Measurements from ENCODE around the gene FAM89A.

Gene FAM89A

GRCh38 chr1:231037585-231038517, 2.2 kb downstream of the FAM89A start:
- Histone ChIP-seq H3K36me3 (replicated peaks; ENCODE audit: insufficient read depth, low read length) (no peaks in the 10 kb centered on the region), H3K27ac (ENCODE audit: low read length) (no peak overlapping the region), H3K4me1 (ENCODE audit: low read length) (peaks cover 11% of the 10 kb centered on the region; the same call in 1 of the 2 replicates), H3F3A (ENCODE audit: insufficient read depth, low read length) (no peaks in the 10 kb centered on the region), H3K27me3 (replicated peaks; ENCODE audit: insufficient read depth, low read length) (no peaks in the 10 kb centered on the region; the same call in 1 of the 2 replicates), H2AFZ (ENCODE audit: low read length) (no peak overlapping the region), H3K79me2 (ENCODE audit: low read length) (no peaks in the 10 kb centered on the region), H3K4me2 (ENCODE audit: low read depth, low read length) (no peak overlapping the region), H3K9ac (ENCODE audit: low read length) (no peak overlapping the region), H3K9me3 (replicated peaks; ENCODE audit: insufficient read depth, low read length) (no peaks in the 10 kb centered on the region), H3K4me3 (ENCODE audit: low read length) (no peak overlapping the region), H4K20me1 (ENCODE audit: insufficient read depth, low read length) (no peaks in the 10 kb centered on the region), H3K9me2 (replicated peaks; ENCODE audit: insufficient read depth, low read length) (no peaks in the 10 kb centered on the region)
- no peak for DNase-seq
- TF ChIP-seq CTCF (IDR thresholded peaks at IDR 0.05; ENCODE audit: low read length) (no peak), EZH2 (optimal IDR thresholded peaks at IDR 0.05; ENCODE audit: low read depth, low read length) (no peak), EZH2phosphoT487 (IDR thresholded peaks at IDR 0.05; ENCODE audit: low read length) (no peak)

DNA sequence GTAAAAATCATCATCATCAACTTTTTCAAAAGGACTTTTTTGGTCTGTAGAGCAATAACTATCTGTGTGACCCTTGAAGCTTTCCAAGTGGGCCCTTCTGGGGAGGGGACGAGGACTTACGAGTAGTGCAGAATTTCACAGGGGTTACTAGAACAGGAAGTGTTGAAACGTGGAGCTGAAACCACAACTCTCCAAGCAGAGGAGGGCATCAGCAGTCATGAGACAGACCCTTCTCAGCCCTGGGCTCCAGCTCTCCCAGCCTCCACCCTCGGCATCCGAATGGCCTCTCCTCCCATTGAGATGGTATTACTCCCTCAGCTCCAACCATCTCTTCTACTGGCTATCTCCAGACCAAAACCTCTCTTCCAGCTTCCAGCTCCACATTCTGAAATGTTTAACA, 3.6 kb downstream of the FAM89A start:
- no peaks in the 10 kb centered on the region for H3K9me2 ChIP-seq (replicated peaks; ENCODE audit: insufficient read depth, low read length)
- no peaks in the 10 kb centered on the region; the same call in 1 of the 2 replicates for H3K27me3 ChIP-seq (replicated peaks; ENCODE audit: insufficient read depth, low read length)
- TF ChIP-seq EZH2phosphoT487 (IDR thresholded peaks at IDR 0.05; ENCODE audit: low read length): no peak
- H3K4me2 ChIP-seq (ENCODE audit: low read depth, low read length): no peak overlapping the region
- no peak overlapping the region for H3K9ac ChIP-seq (ENCODE audit: low read length)
- H4K20me1 ChIP-seq (ENCODE audit: insufficient read depth, low read length): no peaks in the 10 kb centered on the region
- no peak overlapping the region for H3K4me3 ChIP-seq (ENCODE audit: low read length)
- no peak overlapping the region for H3K27ac ChIP-seq (ENCODE audit: low read length)
- H3K4me1 ChIP-seq (ENCODE audit: low read length): peaks cover 11% of the 10 kb centered on the region; the same call in 1 of the 2 replicates
- H3K9me3 ChIP-seq (replicated peaks; ENCODE audit: insufficient read depth, low read length): no peaks in the 10 kb centered on the region
- no peaks in the 10 kb centered on the region for H3K36me3 ChIP-seq (replicated peaks; ENCODE audit: insufficient read depth, low read length)
- no peaks in the 10 kb centered on the region for H3F3A ChIP-seq (ENCODE audit: insufficient read depth, low read length)
- no peak overlapping the region for H2AFZ ChIP-seq (ENCODE audit: low read length)
- no peak for DNase-seq
- H3K79me2 ChIP-seq (ENCODE audit: low read length): no peaks in the 10 kb centered on the region

- Histone ChIP-seq H3K27me3 (replicated peaks; ENCODE audit: insufficient read depth, low read length) (no peaks in the 10 kb centered on the region; the same call in 1 of the 2 replicates), H3K9ac (ENCODE audit: low read length) (no peak overlapping the region), H2AFZ (ENCODE audit: low read length) (no peak overlapping the region)
These were observed 4.3 kb downstream of the FAM89A start for GRCh38 chr1:231035799-231036198.

More at GRCh38 chr1:231035799-231036198, 4.3 kb downstream of the FAM89A start:
- Histone ChIP-seq H3K36me3 (replicated peaks; ENCODE audit: insufficient read depth, low read length) (no peaks in the 10 kb centered on the region), H3K9me2 (replicated peaks; ENCODE audit: insufficient read depth, low read length) (no peaks in the 10 kb centered on the region), H3F3A (ENCODE audit: insufficient read depth, low read length) (no peaks in the 10 kb centered on the region), H4K20me1 (ENCODE audit: insufficient read depth, low read length) (no peaks in the 10 kb centered on the region), H3K4me2 (ENCODE audit: low read depth, low read length) (no peak overlapping the region), H3K79me2 (ENCODE audit: low read length) (no peaks in the 10 kb centered on the region), H3K27ac (ENCODE audit: low read length) (no peak overlapping the region), H3K4me3 (ENCODE audit: low read length) (no peak overlapping the region), H3K9me3 (replicated peaks; ENCODE audit: insufficient read depth, low read length) (no peaks in the 10 kb centered on the region), H3K4me1 (ENCODE audit: low read length) (peaks cover 11% of the 10 kb centered on the region; the same call in 1 of the 2 replicates)
- DNase-seq: no peak
- TF ChIP-seq EZH2phosphoT487 (IDR thresholded peaks at IDR 0.05; ENCODE audit: low read length) (no peak), EZH2 (optimal IDR thresholded peaks at IDR 0.05; ENCODE audit: low read depth, low read length) (no peak), CTCF (IDR thresholded peaks at IDR 0.05; ENCODE audit: low read length) (no peak)

Data from MM.1S (cell line).